SJSA1 (cell line): ENCODE data around the gene STRN3. TPM values are rescaled to one million over a fixed set of nuclear protein-coding genes. Genes with fewer than 3 reads are reported as not detected.
"Not testable (repeated sequence)": the region's sequence is repeated elsewhere in the genome, so short reads cannot be mapped to it uniquely, and the experiment has no call there.

ENCODE experiments used
- DNase-seq, 2 experiments: peaks; one replicate each; pipeline ENCODE4 v3.0.0-alpha.2; 2015 to 2020; ENCODE audit warnings: low spot score in 2 of 2, low read depth in 1 of 2
- H3K27ac ChIP-seq: fragments of 250-450 bp; sonication (Bioruptor Pico); 2 replicates; pipeline ENCODE4 v1.5.1; 2020; ENCODE audit warnings: mild to moderate bottlenecking, moderate library complexity
- H3K27me3 ChIP-seq: fragments of 250-450 bp; sonication (Bioruptor Pico); replicated peaks from 2 replicates; pipeline ENCODE4 v1.5.1; 2020; ENCODE audit warnings: mild to moderate bottlenecking, moderate library complexity
- H3K36me3 ChIP-seq: fragments of 250-450 bp; sonication (Bioruptor Pico); 2 replicates; pipeline ENCODE4 v1.5.1; 2020; ENCODE audit warnings: mild to moderate bottlenecking
- H3K4me1 ChIP-seq: fragments of 250-450 bp; sonication (Bioruptor Pico); replicated peaks from 2 replicates; pipeline ENCODE4 v1.6.1; 2021; ENCODE audit warnings: mild to moderate bottlenecking
- H3K4me3 ChIP-seq: fragments of 250-450 bp; sonication (Bioruptor Pico); 2 replicates; pipeline ENCODE4 v1.5.1; 2020; ENCODE audit warnings: mild to moderate bottlenecking
- H3K9me3 ChIP-seq: fragments of 250-450 bp; sonication (Bioruptor Pico); replicated peaks from 2 replicates; pipeline ENCODE4 v1.5.1; 2020; ENCODE audit warnings: mild to moderate bottlenecking
- total RNA-seq: library from RNA; depleted of rRNA; stranded (reverse); fragments of >200 nt; shearing (Covaris generic); gene quantifications from 2 replicates; pipeline ENCODE4 v1.2.3, GENCODE V29; 2014; rRNA removed

STRN3 gene, protein sequence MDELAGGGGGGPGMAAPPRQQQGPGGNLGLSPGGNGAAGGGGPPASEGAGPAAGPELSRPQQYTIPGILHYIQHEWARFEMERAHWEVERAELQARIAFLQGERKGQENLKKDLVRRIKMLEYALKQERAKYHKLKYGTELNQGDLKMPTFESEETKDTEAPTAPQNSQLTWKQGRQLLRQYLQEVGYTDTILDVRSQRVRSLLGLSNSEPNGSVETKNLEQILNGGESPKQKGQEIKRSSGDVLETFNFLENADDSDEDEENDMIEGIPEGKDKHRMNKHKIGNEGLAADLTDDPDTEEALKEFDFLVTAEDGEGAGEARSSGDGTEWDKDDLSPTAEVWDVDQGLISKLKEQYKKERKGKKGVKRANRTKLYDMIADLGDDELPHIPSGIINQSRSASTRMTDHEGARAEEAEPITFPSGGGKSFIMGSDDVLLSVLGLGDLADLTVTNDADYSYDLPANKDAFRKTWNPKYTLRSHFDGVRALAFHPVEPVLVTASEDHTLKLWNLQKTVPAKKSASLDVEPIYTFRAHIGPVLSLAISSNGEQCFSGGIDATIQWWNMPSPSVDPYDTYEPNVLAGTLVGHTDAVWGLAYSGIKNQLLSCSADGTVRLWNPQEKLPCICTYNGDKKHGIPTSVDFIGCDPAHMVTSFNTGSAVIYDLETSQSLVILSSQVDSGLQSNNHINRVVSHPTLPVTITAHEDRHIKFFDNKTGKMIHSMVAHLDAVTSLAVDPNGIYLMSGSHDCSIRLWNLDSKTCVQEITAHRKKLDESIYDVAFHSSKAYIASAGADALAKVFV
- 26.8 and 52.2 TPM in 2 replicates for total RNA-seq

DNA sequence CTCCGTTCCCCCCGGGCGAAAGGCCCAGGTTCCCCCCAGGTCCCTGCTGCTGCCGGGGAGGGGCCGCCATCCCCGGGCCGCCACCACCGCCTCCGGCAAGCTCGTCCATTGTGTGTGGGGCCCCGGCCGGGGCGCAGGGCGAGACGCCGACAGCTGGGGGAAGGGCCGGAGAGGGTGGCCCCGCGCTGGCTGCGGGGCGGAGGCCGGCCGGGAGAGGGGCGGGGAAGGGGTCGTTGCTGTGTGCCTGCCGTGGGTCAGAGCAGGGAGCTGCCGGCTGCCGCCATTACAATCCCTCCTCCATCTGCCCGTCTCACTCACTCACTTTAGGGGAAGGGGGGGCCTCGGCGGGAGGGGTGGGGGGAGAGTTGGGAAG lies at the start of gene STRN3:
Gene STRN3 (minus strand): TSS at position 303 of the 373 bp plus-strand sequence. CDS start 194 bp downstream, at position 109.
- H3K27me3 ChIP-seq: no peaks in the 10 kb centered on the region
- peaks cover 27% of the 10 kb centered on the region for H3K36me3 ChIP-seq
- H3K4me3 ChIP-seq: peak within 1 kb of the TSS; percentile 87
- peak within 1 kb of the TSS; percentile 88 for H3K27ac ChIP-seq
- peaks cover 4% of the 10 kb centered on the region; the same call in 1 of the 2 replicates for H3K4me1 ChIP-seq
- no peak for DNase-seq
- no peaks in the 10 kb centered on the region for H3K9me3 ChIP-seq

DNA sequence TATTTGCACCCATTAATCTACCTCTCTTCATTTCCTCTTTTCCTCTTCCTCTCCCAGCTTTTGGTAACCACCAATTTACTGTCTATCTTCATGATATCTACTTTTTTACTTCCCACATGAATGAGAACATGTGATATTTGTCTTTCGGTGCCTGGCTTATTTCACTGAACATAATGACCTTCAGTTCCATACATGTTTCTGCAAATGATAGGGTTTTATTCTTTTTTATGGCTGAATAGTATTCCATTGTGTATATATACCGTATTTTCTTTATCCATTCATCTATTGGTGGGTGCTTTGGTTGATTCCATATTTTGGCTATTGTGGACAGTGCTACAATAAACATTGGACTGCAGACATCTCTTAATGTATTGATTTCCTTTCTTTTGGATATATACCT lies 49.0 kb upstream of the STRN3 start:
- Histone ChIP-seq H3K9me3 (no peaks in the 10 kb centered on the region), H3K4me1 (peaks cover 10% of the 10 kb centered on the region), H3K27me3 (no peaks in the 10 kb centered on the region), H3K36me3 (no peaks in the 10 kb centered on the region), H3K27ac (no peak overlapping the region), H3K4me3 (no peak overlapping the region)
- no peak for DNase-seq

DNA sequence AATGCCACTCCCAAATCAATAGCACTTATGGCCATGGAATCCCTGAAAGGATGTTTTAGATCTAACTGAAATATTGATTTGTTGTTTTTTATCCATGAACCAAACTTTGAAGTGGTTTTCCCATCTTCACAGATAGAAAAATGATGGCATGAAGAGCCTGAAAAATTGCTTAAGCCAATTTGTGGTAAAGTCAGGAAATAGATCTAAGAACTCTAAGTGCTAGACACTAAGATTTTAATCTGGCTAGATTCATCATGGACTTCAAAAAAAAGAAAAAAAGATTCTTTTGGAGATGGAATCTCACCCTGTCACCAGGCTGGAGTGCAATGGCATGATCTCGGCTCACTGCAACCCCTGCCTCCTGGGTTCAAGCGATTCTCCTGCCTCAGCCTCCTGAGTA lies 45.0 kb upstream of the STRN3 start:
- Histone ChIP-seq H3K36me3 (no peaks in the 10 kb centered on the region), H3K4me3 (no peak overlapping the region), H3K9me3 (no peaks in the 10 kb centered on the region), H3K27ac (peak overlapping the region; percentile 78), H3K4me1 (peaks cover 24% of the 10 kb centered on the region), H3K27me3 (no peaks in the 10 kb centered on the region)
- no peak for DNase-seq

DNA sequence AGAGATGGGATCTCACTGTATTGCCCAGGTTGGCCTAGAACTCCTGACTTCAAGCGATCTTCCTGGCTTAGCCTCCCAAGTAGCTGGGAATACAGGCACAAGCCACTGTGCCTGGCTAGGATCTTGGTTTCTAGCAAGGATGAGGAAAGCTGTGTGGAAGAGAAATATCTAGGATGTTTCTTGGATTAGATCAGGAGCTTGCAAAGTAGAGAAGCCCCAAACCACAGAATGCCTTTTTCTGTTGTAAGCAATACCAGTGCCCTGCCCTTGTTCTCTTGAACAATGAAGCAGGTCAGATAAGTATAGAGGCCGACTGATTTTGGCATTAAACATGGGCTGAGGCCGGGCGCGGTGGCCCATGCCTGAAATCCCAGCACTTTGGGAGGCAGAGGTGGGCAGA lies 44.3 kb upstream of the STRN3 start:
- Histone ChIP-seq H3K27ac (peak overlapping the region; percentile 78), H3K36me3 (no peaks in the 10 kb centered on the region), H3K9me3 (no peaks in the 10 kb centered on the region), H3K4me1 (peaks cover 24% of the 10 kb centered on the region), H3K4me3 (no peak overlapping the region), H3K27me3 (no peaks in the 10 kb centered on the region)
- DNase-seq: peak; percentile 69 to 74

DNA sequence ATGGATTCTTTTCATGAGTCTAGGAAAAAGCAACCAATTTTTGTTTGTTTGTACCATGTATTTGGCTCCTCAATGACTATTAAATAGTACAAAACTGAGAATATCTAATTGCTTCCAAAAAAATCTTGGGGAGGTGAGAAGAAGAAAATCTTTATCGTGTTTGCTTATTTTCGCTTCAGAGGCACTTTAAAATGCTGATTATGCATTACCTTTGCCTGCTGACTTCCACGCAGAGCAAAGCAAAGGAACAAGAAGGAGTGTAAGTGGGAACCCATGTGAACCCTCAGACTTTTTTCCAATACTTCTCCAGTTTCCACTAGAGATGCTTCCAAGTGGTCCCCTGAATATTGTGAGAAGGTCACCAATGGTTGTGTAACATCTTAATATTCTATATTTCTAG lies 43.2 kb upstream of the STRN3 start:
- H3K27me3 ChIP-seq: no peaks in the 10 kb centered on the region
- no peak overlapping the region for H3K27ac ChIP-seq
- peaks cover 24% of the 10 kb centered on the region for H3K4me1 ChIP-seq
- no peaks in the 10 kb centered on the region for H3K9me3 ChIP-seq
- no peak overlapping the region for H3K4me3 ChIP-seq
- DNase-seq: no peak
- H3K36me3 ChIP-seq: no peaks in the 10 kb centered on the region

DNA sequence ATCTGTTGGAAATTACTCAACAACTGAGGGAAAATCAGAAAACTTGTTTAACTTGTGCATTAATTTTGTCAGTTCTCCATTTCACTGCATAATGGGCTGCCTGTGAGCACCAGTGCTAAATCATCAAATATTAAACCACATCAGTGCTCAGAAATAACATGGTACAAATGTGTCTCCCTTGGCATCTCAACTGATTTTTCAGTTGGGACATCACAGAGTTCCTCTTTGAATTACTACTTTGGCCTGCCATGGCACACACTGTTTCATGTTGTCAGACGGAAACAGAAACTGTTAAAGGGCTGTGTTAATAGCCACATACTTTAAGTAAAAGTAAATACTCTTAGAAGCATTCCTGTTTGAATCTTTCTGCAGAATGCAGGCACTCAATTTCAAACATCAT lies 42.1 kb upstream of the STRN3 start:
- DNase-seq: no peak
- H3K36me3 ChIP-seq: no peaks in the 10 kb centered on the region
- H3K27ac ChIP-seq: no peak overlapping the region
- no peaks in the 10 kb centered on the region for H3K9me3 ChIP-seq
- H3K4me3 ChIP-seq: no peak overlapping the region
- H3K4me1 ChIP-seq: peaks cover 24% of the 10 kb centered on the region
- H3K27me3 ChIP-seq: no peaks in the 10 kb centered on the region

DNA sequence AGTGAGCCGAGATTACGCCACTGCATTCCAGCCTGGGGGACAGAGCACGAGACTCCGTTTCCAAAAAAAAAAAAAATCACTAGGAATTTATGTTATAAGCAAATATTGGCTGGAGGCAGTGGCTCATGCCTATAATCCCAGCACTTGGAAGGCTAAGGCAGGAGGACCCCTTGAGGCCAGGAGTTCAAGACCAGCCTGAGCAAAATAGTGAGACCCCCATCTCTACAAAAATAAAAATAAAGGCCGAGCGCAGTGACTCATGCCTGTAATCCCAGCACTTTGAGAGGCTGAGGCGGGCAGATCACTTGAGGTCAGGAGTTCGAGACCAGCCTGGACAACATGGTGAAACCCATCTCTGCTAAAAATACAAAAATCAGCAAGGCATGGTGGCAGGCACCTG lies 36.7 kb upstream of the STRN3 start:
- H3K27me3 ChIP-seq, DNase-seq, H3K9me3 ChIP-seq, H3K4me3 ChIP-seq, H3K4me1 ChIP-seq, H3K27ac ChIP-seq, H3K36me3 ChIP-seq: not testable (repeated sequence)

DNA sequence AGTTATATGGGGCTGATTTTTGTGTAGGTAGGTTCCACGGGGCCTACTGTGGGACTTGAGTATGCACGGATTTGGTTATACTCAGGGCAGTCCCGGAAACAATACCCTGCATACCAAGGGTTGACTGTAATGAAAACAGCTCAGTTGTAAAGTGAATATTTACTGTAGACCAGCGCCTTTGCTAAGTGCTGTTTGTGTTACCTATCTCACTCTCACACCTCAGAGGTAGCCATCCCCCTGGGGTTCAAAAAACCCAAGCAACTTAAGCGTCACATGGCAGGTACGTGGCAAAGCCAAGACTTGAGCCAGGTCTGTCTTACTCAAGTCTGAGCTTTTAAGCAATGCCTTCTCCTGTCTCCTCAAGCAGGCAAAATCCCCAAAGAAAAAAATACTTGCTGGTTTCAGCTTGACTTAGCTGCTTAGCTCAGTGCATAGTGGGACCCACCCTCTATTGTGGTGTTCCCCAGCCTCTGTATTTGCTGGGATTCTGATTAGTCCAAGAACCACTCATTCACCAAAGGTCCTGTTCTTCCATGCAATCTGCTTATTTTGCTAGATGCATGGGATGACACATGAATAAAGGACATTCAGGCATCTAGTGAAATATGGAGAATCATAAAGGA lies 34.2 kb upstream of the STRN3 start:
- no peak overlapping the region for H3K4me3 ChIP-seq
- no peaks in the 10 kb centered on the region for H3K9me3 ChIP-seq
- no peak for DNase-seq
- H3K27me3 ChIP-seq: no peaks in the 10 kb centered on the region
- no peak overlapping the region for H3K27ac ChIP-seq
- H3K36me3 ChIP-seq: no peaks in the 10 kb centered on the region
- peaks cover 7% of the 10 kb centered on the region for H3K4me1 ChIP-seq

DNA sequence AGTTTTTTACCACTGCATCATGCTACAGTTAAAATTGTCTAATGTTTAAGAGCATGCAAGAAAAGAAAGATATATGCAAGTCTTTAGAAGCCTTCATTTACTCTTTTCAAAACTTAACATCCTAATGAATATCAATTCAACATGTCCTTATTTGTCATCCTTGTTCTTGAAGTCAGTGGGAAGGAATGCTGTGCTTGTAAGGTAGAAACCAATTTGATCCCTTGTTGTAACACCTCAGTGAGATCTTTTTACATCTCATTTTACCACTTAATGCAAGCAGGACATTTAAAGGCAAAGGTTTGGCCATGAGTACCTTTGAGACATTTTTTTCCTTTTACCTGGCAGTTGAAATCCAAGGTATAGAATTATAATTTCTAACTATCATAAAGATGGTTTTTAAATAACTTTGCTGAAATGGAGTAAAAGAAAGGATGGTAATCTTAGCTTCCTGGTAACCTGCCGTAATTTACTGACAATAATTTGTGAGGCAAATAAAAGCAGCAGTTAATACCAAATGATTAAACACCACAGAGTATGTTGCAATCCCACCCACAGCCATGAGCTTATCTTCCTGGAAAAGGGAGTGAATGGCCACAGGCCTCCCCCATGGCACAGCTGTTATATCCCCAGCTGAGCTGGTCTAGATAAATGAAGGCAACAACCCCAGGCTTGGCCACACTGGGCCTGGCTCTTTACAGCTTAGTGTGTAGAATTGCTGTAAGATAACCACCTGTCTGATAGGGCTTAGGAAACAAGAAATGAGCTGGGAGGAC lies 33.2 kb upstream of the STRN3 start:
- Histone ChIP-seq H3K4me3 (no peak overlapping the region), H3K4me1 (peaks cover 7% of the 10 kb centered on the region), H3K27me3 (no peaks in the 10 kb centered on the region), H3K27ac (no peak overlapping the region), H3K36me3 (no peaks in the 10 kb centered on the region), H3K9me3 (no peaks in the 10 kb centered on the region)
- no peak for DNase-seq

DNA sequence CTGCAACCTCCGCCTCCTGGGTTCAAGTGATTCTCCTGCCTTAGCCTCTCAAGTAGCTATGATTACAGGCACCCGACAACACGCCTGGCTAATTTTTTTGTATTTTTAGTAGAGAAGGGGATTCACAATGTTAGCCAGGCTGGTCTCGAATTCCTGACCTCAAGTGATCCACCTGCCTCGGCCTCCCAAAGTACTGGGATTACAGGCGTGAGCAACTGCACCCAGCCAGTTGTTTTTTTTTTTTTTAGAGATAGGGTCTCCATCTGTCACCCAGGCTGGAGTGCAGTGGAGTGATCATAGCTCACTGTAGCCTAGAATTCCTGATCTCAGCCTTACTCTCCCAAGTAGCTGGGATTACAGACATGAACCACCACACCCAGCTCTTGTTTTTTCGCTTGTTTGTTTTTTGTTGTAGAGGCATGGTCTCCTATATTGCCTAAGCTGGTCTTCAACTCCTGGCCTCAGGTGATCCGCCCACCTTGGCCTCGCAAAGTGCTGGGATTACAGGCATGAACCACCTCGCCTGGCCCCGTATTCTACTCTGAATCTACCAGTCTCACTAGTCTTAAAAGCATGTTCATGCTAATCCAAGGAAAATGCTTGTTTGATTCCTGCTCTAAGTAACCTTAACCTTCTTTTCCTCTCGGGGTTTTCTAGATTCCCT lies 31.7 kb upstream of the STRN3 start:
- Histone ChIP-seq H3K4me3 (no peak overlapping the region), H3K36me3 (no peaks in the 10 kb centered on the region), H3K27ac (no peak overlapping the region), H3K27me3 (no peaks in the 10 kb centered on the region), H3K9me3 (no peaks in the 10 kb centered on the region), H3K4me1 (peaks cover 7% of the 10 kb centered on the region)
- DNase-seq: no peak

DNA sequence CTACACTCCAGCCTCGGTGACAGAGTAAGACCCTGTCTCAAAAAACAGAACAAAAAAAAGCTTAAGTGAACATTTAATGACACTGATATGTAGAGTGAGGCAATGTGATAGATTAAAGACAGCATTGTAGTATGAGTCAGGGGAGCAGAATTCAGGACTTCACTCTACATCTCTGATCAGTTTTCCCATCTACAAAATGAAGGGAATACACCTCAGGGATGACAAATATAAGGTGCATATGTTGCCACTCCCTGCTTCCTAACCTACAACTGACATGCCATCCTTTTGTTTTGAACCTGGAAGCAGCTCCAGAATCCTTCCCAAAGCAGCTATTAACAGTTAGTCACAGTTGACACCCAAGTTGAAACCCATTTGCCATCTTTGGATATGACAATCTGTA lies 30.9 kb upstream of the STRN3 start:
- H3K36me3 ChIP-seq: no peaks in the 10 kb centered on the region
- no peak for DNase-seq
- peaks cover 7% of the 10 kb centered on the region for H3K4me1 ChIP-seq
- no peak overlapping the region for H3K4me3 ChIP-seq
- no peaks in the 10 kb centered on the region for H3K27me3 ChIP-seq
- H3K9me3 ChIP-seq: no peaks in the 10 kb centered on the region
- H3K27ac ChIP-seq: no peak overlapping the region

DNA sequence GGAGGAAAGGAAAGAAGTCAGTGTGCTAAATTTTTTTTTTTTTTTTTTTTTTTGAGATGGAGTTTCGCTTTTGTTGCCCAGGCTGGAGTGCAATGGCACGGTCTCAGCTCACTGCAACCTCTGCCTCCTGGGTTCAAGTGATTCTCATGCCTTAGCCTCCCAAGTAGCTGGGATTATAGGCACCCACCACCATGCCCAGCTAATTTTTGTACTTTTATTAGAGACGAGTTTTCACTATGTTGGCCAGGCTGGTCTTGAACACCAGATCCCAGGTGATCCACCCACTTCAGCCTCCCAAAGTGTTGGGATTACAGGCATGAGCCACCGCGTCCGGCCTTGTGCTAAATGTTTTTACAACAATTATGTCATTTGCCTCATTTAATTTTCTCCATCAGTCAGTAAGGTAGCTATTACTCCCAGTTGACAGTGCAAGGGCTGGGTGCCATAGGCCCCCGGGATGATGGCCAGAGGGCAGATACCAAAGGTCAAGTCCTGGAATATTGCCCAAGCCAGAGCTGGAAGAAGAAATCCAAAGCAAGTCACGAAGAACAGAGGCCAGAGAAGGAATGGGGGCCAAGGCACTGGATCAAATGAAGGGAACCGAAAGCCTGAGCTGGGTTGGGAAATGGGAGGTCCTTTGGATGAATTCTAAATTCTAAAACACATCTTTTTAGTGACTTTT lies 26.9 kb upstream of the STRN3 start:
- not testable (repeated sequence) for DNase-seq

More for the DNA sequence above, 26.9 kb upstream of the STRN3 start:
- H3K27me3 ChIP-seq, H3K4me3 ChIP-seq, H3K36me3 ChIP-seq, H3K27ac ChIP-seq, H3K9me3 ChIP-seq: not testable (repeated sequence)
- 0 out of 2 replicates have a peak, but pooled peaks cover 12% of the 10 kb centered on the region for H3K4me1 ChIP-seq
